ENCODE data around the gene FICD. TPM values are rescaled to one million over a fixed set of nuclear protein-coding genes. Genes with fewer than 3 reads are reported as not detected.
A peak's percentile ranks its signal among the peaks of the same experiment; 100 is the strongest.

Gene FICD
- total and polyA plus RNA-seq, 4 donors: 3.5 to 17.1 (median 7.1) TPM

- no peak for TF ChIP-seq CTCF (IDR thresholded peaks at IDR 0.05; ENCODE audit: control extremely low read depth, extremely low read depth)
- Histone ChIP-seq H3K9me3 (ENCODE audit: control insufficient read depth in 4 of 4, insufficient read depth in 3 of 4, low read length in 3 of 4) (peaks cover 0 to 4% (median 0%) of the 10 kb centered on the region in 4 donors), H3K27ac (ENCODE audit: low read depth in 1 of 2, low read length in 1 of 2) (no peak overlapping the region), H3K4me1 (ENCODE audit: control insufficient read depth in 5 of 5, insufficient read depth in 5 of 5, low read length in 5 of 5) (peaks cover 0 to 4% (median 1%) of the 10 kb centered on the region in 5 donors), H3K27me3 (ENCODE audit: control insufficient read depth in 3 of 3, insufficient read depth in 3 of 3, low read length in 2 of 3) (no peaks in the 10 kb centered on the region), H3K36me3 (ENCODE audit: control insufficient read depth in 4 of 4, insufficient read depth in 4 of 4, low read length in 4 of 4) (no peaks in the 10 kb centered on the region), H3K4me3 (no peak overlapping the region), H3K9ac (ENCODE audit: insufficient read depth in 1 of 2, low read length in 2 of 2) (no peak overlapping the region)
- 53 to 68% methylated on average over 2 of the region's 2 CpGs for WGBS, 2 donors
- DNase-seq: no peak
- ATAC-seq (ENCODE audit: insufficient read depth, low FRiP score): no peak
Observed at GRCh38 chr12:108510836-108511235, 4.2 kb upstream of the FICD start.

- WGBS, 2 donors: 26 to 31% methylated on average over 15 of the region's 15 CpGs
- H3K4me3 ChIP-seq: no peak overlapping the region
- H3K4me1 ChIP-seq (ENCODE audit: control insufficient read depth in 5 of 5, insufficient read depth in 5 of 5, low read length in 5 of 5): peaks cover 0 to 6% (median 3%) of the 10 kb centered on the region in 5 donors
- TF ChIP-seq CTCF (IDR thresholded peaks at IDR 0.05; ENCODE audit: control extremely low read depth, extremely low read depth): peak; percentile 74
- H3K27ac ChIP-seq (ENCODE audit: low read depth in 1 of 2, low read length in 1 of 2): no peak overlapping the region
- no peaks in the 10 kb centered on the region for H3K27me3 ChIP-seq (ENCODE audit: control insufficient read depth in 3 of 3, insufficient read depth in 3 of 3, low read length in 2 of 3)
- DNase-seq (peak; percentile 77 to 85 (median 79)), ATAC-seq (ENCODE audit: insufficient read depth, low FRiP score) (no peak)
- H3K36me3 ChIP-seq (ENCODE audit: control insufficient read depth in 4 of 4, insufficient read depth in 4 of 4, low read length in 4 of 4): peaks cover 0 to 1% (median 0%) of the 10 kb centered on the region in 4 donors
- H3K9me3 ChIP-seq (ENCODE audit: control insufficient read depth in 4 of 4, insufficient read depth in 3 of 4, low read length in 3 of 4): peaks cover 0 to 4% (median 0%) of the 10 kb centered on the region in 4 donors
- no peak overlapping the region for H3K9ac ChIP-seq (ENCODE audit: insufficient read depth in 1 of 2, low read length in 2 of 2)
Observed at GRCh38 chr12:108511633-108512540, 3.2 kb upstream of the FICD start.

- H3K9me3 ChIP-seq (ENCODE audit: control insufficient read depth in 4 of 4, insufficient read depth in 3 of 4, low read length in 3 of 4): no peaks in the 10 kb centered on the region
- no peaks in the 10 kb centered on the region for H3K27me3 ChIP-seq (ENCODE audit: control insufficient read depth in 3 of 3, insufficient read depth in 3 of 3, low read length in 2 of 3)
- H3K4me1 ChIP-seq (ENCODE audit: control insufficient read depth in 5 of 5, insufficient read depth in 5 of 5, low read length in 5 of 5): peaks cover 0 to 6% (median 3%) of the 10 kb centered on the region in 5 donors
- no peak for DNase-seq
- H3K27ac ChIP-seq (ENCODE audit: low read depth in 1 of 2, low read length in 1 of 2): no peak overlapping the region
- peak overlapping the region; percentile 40 for H3K4me3 ChIP-seq
- no peak overlapping the region for H3K9ac ChIP-seq (ENCODE audit: insufficient read depth in 1 of 2, low read length in 2 of 2)
- TF ChIP-seq CTCF (IDR thresholded peaks at IDR 0.05; ENCODE audit: control extremely low read depth, extremely low read depth): no peak
- peaks cover 0 to 22% (median 4%) of the 10 kb centered on the region in 4 donors for H3K36me3 ChIP-seq (ENCODE audit: control insufficient read depth in 4 of 4, insufficient read depth in 4 of 4, low read length in 4 of 4)
- peak; percentile 3 for ATAC-seq (ENCODE audit: insufficient read depth, low FRiP score)
- WGBS, 2 donors: 27 to 30% methylated on average over 19 of the region's 19 CpGs
Observed at GRCh38 chr12:108514468-108514972, 557 bp upstream of the FICD start.
